ENCODE results near the gene PCDHA10.
"Not testable (repeated sequence)": the region's sequence is repeated elsewhere in the genome, so short reads cannot be mapped to it uniquely, and the experiment has no call there.

PCDHA10 gene

GRCh38 chr5:140855772-140856674 lies at the start of gene PCDHA10:
PCDHA10 (plus strand) TSS chr5:140855897; CDS start chr5:140856049, 152 bp downstream.
- no peak for DNase-seq

- DNase-seq: no peak
These were observed 48.6 kb upstream of the PCDHA10 start, which contains the start of gene PCDHA4 for GRCh38 chr5:140806834-140807775. PCDHA4 (plus strand) TSS chr5:140807068.

GRCh38 chr5:140808241-140808888 lies 47.3 kb upstream of the PCDHA10 start:
- DNase-seq: not testable (repeated sequence)

- no peak for DNase-seq
These were observed 46.8 kb upstream of the PCDHA10 start for GRCh38 chr5:140808889-140809291.

GRCh38 chr5:140821375-140822280 lies 34.1 kb upstream of the PCDHA10 start, which contains the start of gene PCDHA5:
PCDHA5 (plus strand) TSS chr5:140821613.
- no peak for DNase-seq

GRCh38 chr5:140822281-140822629 lies 33.4 kb upstream of the PCDHA10 start:
- DNase-seq: no peak

GRCh38 chr5:140822969-140823368 lies 32.7 kb upstream of the PCDHA10 start:
- DNase-seq: not testable (repeated sequence)

- DNase-seq: no peak
These were observed 32.2 kb upstream of the PCDHA10 start for GRCh38 chr5:140823475-140823874.

DNA sequence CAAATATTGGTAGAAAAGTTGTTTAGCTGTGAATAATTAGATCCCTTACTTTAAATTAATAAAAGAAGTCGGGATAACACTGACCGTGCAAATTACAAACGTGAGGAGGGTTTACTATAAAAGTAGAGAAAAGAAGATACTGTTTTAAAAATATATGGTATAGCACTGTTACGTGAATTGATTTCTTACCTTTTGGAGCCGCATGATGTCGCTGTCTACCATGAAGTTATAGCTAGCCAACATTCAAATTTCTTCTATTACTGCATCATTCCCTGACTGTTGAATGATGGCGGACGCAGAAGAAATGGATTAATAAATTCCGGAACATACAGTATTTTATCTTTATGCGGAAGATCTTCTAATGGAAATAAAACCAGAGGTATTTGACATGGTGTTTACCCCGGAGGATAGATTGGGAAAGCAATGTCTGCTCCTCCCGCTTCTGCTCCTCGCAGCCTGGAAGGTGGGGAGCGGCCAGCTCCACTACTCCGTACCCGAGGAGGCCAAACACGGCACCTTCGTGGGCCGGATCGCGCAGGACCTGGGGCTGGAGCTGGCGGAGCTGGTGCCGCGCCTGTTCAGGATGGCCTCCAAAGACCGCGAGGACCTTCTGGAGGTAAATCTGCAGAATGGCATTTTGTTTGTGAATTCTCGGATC lies 27.9 kb upstream of the PCDHA10 start, which contains the start of gene PCDHA6:
TSS of gene PCDHA6 (plus strand) at position 257 of the 658 bp plus-strand sequence. CDS start at position 389, 132 bp downstream.
- no peak for DNase-seq

DNA sequence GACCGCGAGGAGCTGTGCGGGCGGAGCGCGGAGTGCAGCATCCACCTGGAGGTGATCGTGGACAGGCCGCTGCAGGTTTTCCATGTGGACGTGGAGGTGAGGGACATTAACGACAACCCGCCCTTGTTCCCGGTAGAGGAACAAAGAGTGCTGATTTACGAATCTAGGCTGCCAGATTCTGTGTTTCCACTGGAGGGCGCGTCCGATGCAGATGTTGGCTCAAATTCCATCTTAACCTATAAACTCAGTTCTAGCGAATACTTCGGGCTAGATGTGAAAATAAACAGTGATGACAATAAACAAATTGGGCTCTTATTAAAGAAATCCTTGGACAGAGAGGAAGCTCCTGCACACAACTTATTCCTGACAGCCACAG lies 27.3 kb upstream of the PCDHA10 start:
- DNase-seq: no peak

DNA sequence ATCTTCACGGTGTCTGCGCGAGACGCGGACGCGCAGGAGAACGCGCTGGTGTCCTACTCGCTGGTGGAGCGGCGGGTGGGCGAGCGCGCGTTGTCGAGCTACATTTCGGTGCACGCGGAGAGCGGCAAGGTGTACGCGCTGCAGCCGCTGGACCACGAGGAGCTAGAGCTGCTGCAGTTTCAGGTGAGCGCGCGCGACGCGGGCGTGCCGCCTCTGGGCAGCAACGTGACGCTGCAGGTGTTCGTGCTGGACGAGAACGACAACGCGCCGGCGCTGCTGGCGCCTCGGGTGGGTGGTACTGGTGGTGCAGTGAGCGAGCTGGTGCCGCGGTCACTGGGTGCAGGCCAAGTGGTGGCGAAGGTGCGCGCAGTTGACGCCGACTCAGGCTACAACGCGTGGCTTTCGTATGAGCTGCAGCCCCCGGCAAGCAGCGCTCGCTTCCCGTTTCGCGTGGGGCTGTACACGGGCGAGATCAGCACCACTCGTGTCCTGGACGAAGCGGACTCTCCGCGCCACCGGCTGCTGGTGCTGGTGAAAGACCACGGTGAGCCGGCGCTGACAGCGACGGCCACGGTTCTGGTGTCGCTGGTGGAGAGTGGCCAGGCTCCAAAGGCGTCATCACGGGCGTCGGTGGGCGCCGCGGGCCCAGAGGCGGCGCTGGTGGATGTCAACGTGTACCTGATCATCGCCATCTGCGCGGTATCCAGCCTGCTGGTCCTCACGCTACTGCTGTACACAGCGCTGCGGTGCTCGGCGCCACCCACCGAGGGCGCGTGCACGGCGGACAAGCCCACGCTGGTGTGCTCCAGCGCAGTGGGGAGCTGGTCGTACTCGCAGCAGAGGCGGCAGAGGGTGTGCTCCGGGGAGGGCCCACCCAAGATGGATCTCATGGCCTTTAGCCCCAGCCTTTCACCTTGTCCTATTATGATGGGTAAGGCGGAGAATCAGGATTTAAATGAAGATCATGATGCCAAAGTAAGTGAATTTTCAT lies 25.9 kb upstream of the PCDHA10 start:
- DNase-seq: not testable (repeated sequence)

- no peak for DNase-seq
These were observed 21.7 kb upstream of the PCDHA10 start, which contains the start of gene PCDHA7 for GRCh38 chr5:140833993-140834392. PCDHA7 (plus strand) TSS chr5:140834269; CDS start chr5:140834384, 115 bp downstream.

GRCh38 chr5:140834439-140835008 lies 21.2 kb upstream of the PCDHA10 start:
- DNase-seq: not testable (repeated sequence)

DNA sequence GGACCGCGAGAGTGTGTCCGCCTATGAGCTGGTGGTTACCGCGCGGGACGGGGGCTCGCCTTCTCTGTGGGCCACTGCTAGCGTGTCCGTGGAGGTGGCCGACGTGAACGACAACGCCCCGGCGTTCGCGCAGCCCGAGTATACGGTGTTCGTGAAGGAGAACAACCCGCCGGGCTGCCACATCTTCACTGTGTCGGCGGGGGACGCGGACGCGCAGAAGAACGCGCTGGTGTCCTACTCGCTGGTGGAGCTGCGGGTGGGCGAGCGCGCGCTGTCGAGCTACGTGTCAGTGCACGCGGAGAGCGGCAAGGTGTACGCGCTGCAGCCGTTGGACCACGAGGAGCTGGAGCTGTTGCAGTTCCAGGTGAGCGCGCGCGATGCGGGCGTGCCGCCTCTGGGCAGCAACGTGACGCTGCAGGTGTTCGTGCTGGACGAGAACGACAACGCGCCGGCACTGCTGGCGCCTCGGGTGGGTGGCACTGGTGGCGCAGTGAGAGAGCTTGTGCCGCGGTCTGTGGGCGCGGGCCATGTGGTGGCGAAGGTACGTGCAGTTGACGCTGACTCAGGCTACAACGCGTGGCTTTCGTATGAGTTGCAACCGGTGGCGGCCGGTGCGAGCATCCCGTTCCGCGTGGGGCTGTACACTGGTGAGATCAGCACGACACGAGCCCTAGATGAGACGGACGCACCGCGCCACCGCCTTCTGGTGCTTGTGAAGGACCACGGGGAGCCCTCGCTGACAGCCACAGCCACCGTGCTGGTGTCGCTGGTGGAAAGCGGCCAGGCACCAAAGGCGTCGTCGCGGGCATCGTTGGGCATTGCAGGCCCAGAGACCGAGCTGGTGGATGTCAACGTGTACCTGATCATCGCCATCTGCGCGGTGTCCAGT lies 19.8 kb upstream of the PCDHA10 start:
- no peak for DNase-seq

- DNase-seq: no peak
These were observed 14.4 kb upstream of the PCDHA10 start, which contains the start of gene PCDHA8 for GRCh38 chr5:140840978-140841962. PCDHA8 (plus strand) TSS chr5:140841187; CDS start chr5:140841322, 135 bp downstream.
